K562 (cell line): ENCODE measurements around the gene VMP1. TPM values are rescaled to one million over a fixed set of nuclear protein-coding genes. Genes with fewer than 3 reads are reported as not detected.
A peak's percentile ranks its signal among the peaks of the same experiment; 100 is the strongest.

ENCODE experiments used
- CREB1 ChIP-seq, 2 experiments: sonication (generic) in 1 of 2; formaldehyde crosslinking in 1 of 2; IDR thresholded peaks; 2 replicates each; pipeline versions ENCODE4 v1.6.1 to v1.8.0; 2012 to 2022; ENCODE audit warnings: inconsistent platforms in 1 of 2, mild to moderate bottlenecking in 1 of 2, missing genetic modification reagents in 1 of 2, moderate library complexity in 1 of 2
- E2F1 ChIP-seq: sonication (generic); formaldehyde crosslinking; IDR thresholded peaks from 2 replicates; pipeline ENCODE4 v1.8.1; 2023; ENCODE audit warnings: mild to moderate bottlenecking, missing genetic modification reagents, moderate library complexity
- GTF2A2 ChIP-seq: IDR thresholded peaks from 2 replicates; pipeline ENCODE4 v1.6.1; 2016; ENCODE audit warnings: mild to moderate bottlenecking, missing genetic modification characterization, missing compliant biosample characterization
- HNRNPH1 ChIP-seq: fragments of 200-400 bp; formaldehyde crosslinking; optimal IDR thresholded peaks from 2 replicates; pipeline ENCODE3; 2017; ENCODE audit warnings: low read depth, mild to moderate bottlenecking, low read length, moderate library complexity
- KLF6 ChIP-seq: fragments of 250-450 bp; sonication (Bioruptor Pico); IDR thresholded peaks from 2 replicates; pipeline ENCODE4 v1.4.0; 2020; ENCODE audit warnings: mild to moderate bottlenecking, moderate library complexity, borderline replicate concordance
- MBD1 ChIP-seq: fragments of 250-450 bp; sonication (Bioruptor Pico); IDR thresholded peaks from 2 replicates; pipeline ENCODE4 v1.8.0; 2022; ENCODE audit warnings: inconsistent platforms
- MCM3 ChIP-seq: fragments of 450-650 bp; IDR thresholded peaks from 2 replicates; pipeline ENCODE4 v1.6.1; 2016
- RBM14 ChIP-seq: fragments of 200-400 bp; formaldehyde crosslinking; IDR thresholded peaks from 2 replicates; pipeline ENCODE4 v1.6.1; 2018; ENCODE audit warnings: low read depth, mild to moderate bottlenecking, low read length, moderate library complexity, borderline replicate concordance; ENCODE audit not compliant: insufficient read depth
- RHOXF2B ChIP-seq: fragments of 250-450 bp; sonication (Bioruptor Pico); conservative IDR thresholded peaks from 2 replicates; pipeline ENCODE4 v1.5.1; 2021
- SMARCE1 ChIP-seq: fragments of 450-650 bp; IDR thresholded peaks from 2 replicates; pipeline ENCODE4 v1.7.1; 2016; ENCODE audit warnings: mild to moderate bottlenecking
- ZEB2 ChIP-seq: fragments of 450-650 bp; IDR thresholded peaks from 2 replicates; pipeline ENCODE4 v1.6.1; 2016
- ZFP91 ChIP-seq: sonication (generic); formaldehyde crosslinking; IDR thresholded peaks from 2 replicates; pipeline ENCODE4 v1.8.0; 2022; ENCODE audit warnings: mild to moderate bottlenecking, missing genetic modification reagents
- ZNF143 ChIP-seq: sonication (generic); formaldehyde crosslinking; IDR thresholded peaks from 2 replicates; pipeline ENCODE4 v1.9.0; 2022; ENCODE audit warnings: mild to moderate bottlenecking, missing genetic modification reagents
- ZNF311 ChIP-seq: fragments of 250-450 bp; sonication (Bioruptor Pico); IDR thresholded peaks from 2 replicates; pipeline ENCODE4 v1.4.0; 2020; ENCODE audit warnings: mild to moderate bottlenecking, moderate library complexity
- ZNF354B ChIP-seq: fragments of 250-450 bp; sonication (Bioruptor Pico); IDR thresholded peaks from 2 replicates; pipeline ENCODE4 v1.4.0; 2020
- ZNF696 ChIP-seq: fragments of 250-450 bp; sonication (Bioruptor Pico); conservative IDR thresholded peaks from 2 replicates; pipeline ENCODE4 v1.4.0; 2020; ENCODE audit warnings: mild to moderate bottlenecking, moderate library complexity
- polyA plus RNA-seq, 8 experiments: library from polyadenylated mRNA; depleted of rRNA in 4 of 8; stranded (reverse) in 5 of 8; unstranded in 3 of 8; fragments of >200 nt; fragmentation: Nextera tagmentation in 2 of 8; fragmentation: Illumina TruSeq in 1 of 8; extraction: Ambion mirVana in 2 of 8; extraction: Trizol in 1 of 8; gene quantifications; 2 replicates each; pipeline versions ENCODE4 v1.2.1 to v1.2.3, GENCODE V29; 2011 to 2014; ENCODE audit warnings: inconsistent platforms in 1 of 8, missing spikeins in 1 of 8
- total RNA-seq, 7 experiments: library from RNA; depleted of rRNA in 6 of 7; stranded (reverse); fragments of >200 nt in 6 of 7; fragmentation: Illumina TruSeq in 2 of 7; extraction: Trizol in 2 of 7; gene quantifications; 2 replicates each; pipeline versions ENCODE4 v1.2.1 to v1.2.3, GENCODE V29; 2011 to 2021; ENCODE audit warnings: low replicate concordance in 1 of 7
- TF ChIP-seq, protein P1 (sequence below): fragments of 450-650 bp; IDR thresholded peaks from 2 replicates; pipeline ENCODE4 v1.6.1; 2016; ENCODE audit warnings: missing biosample characterization, missing genetic modification characterization
- TF ChIP-seq, protein P2 (sequence below): fragments of 450-650 bp; conservative IDR thresholded peaks from 2 replicates; pipeline ENCODE4 v1.6.1; 2016; ENCODE audit warnings: missing genetic modification characterization, low read depth, mild to moderate bottlenecking, control low read depth, missing compliant biosample characterization

The VMP1 gene
- total and polyA plus RNA-seq, 9 of the 15 experiments (the other 6 are each of a cell fraction or from before 2014, with no cell fraction given): 123 to 304 (median 151) TPM

DNA sequence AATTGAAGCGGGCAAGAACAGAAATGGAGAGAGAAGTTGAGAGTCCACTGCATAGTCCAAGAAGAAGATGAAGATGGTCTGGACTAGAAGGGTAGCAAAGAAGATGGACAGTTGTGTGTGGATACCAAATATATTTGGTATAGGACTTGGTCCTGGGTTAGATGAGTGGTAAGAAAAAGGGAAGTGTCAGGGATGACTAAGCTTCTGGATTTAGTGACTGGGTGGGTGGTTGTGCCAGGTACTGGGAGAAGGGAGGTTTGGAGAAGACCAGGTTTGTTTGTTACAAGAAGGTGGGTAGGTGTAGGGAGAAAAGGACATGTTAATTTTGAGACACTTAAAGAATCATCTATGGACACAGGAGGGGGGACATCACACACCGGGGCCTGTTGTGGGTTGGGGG, 5.4 kb downstream of the VMP1 start (continued):
- TF ChIP-seq, protein P1, sequence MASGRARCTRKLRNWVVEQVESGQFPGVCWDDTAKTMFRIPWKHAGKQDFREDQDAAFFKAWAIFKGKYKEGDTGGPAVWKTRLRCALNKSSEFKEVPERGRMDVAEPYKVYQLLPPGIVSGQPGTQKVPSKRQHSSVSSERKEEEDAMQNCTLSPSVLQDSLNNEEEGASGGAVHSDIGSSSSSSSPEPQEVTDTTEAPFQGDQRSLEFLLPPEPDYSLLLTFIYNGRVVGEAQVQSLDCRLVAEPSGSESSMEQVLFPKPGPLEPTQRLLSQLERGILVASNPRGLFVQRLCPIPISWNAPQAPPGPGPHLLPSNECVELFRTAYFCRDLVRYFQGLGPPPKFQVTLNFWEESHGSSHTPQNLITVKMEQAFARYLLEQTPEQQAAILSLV (tag): no peak
- no peak for TF ChIP-seq RBM14
- TF ChIP-seq GTF2A2 (tag): no peak
- peak; percentile 49; the same call in 1 of the 2 replicates for TF ChIP-seq ZEB2
- peak; percentile 84 for TF ChIP-seq SMARCE1
- no peak for TF ChIP-seq MBD1
- TF ChIP-seq ZNF696 (CRISPR knock-in tag): no peak
- TF ChIP-seq E2F1 (CRISPR knock-in tag): no peak
- no peak for TF ChIP-seq RHOXF2B (CRISPR knock-in tag)
- TF ChIP-seq ZFP91 (CRISPR knock-in tag): no peak
- no peak for TF ChIP-seq MCM3
- TF ChIP-seq KLF6 (CRISPR knock-in tag): no peak
- TF ChIP-seq ZNF354B: no peak
- TF ChIP-seq CREB1 (IDR thresholded peaks at IDR 0.05): no peak
- no peak for TF ChIP-seq CREB1 (CRISPR knock-in tag; IDR thresholded peaks at IDR 0.05)
- TF ChIP-seq, protein P2, sequence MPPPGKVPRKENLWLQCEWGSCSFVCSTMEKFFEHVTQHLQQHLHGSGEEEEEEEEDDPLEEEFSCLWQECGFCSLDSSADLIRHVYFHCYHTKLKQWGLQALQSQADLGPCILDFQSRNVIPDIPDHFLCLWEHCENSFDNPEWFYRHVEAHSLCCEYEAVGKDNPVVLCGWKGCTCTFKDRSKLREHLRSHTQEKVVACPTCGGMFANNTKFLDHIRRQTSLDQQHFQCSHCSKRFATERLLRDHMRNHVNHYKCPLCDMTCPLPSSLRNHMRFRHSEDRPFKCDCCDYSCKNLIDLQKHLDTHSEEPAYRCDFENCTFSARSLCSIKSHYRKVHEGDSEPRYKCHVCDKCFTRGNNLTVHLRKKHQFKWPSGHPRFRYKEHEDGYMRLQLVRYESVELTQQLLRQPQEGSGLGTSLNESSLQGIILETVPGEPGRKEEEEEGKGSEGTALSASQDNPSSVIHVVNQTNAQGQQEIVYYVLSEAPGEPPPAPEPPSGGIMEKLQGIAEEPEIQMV (tag): no peak
- no peak for TF ChIP-seq ZNF311 (CRISPR knock-in tag)
- TF ChIP-seq ZNF143 (CRISPR knock-in tag): no peak
- TF ChIP-seq HNRNPH1: no peak
